ENCODE data around the gene CLDN10. TPM values are rescaled to one million over a fixed set of nuclear protein-coding genes. Genes with fewer than 3 reads are reported as not detected.
A peak's percentile ranks its signal among the peaks of the same experiment; 100 is the strongest.
"Not testable (repeated sequence)": the region's sequence is repeated elsewhere in the genome, so short reads cannot be mapped to it uniquely, and the experiment has no call there.

CLDN10 gene, protein sequence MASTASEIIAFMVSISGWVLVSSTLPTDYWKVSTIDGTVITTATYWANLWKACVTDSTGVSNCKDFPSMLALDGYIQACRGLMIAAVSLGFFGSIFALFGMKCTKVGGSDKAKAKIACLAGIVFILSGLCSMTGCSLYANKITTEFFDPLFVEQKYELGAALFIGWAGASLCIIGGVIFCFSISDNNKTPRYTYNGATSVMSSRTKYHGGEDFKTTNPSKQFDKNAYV
- total RNA-seq (ENCODE audit: insufficient read depth, low replicate concordance): 3.6 TPM

GRCh38 chr13:95552539-95553441 lies at the start of gene CLDN10:
Gene CLDN10, plus strand, starts transcription at chr13:95552720. Its CDS starts 34 bp downstream, at chr13:95552754.
- DNase-seq (ENCODE audit: low spot score): no peak

GRCh38 chr13:95503662-95504061 lies 48.9 kb upstream of the CLDN10 start:
- no peak for DNase-seq (ENCODE audit: low spot score)

GRCh38 chr13:95505265-95505664 lies 47.3 kb upstream of the CLDN10 start:
- no peak for DNase-seq (ENCODE audit: low spot score)

DNA sequence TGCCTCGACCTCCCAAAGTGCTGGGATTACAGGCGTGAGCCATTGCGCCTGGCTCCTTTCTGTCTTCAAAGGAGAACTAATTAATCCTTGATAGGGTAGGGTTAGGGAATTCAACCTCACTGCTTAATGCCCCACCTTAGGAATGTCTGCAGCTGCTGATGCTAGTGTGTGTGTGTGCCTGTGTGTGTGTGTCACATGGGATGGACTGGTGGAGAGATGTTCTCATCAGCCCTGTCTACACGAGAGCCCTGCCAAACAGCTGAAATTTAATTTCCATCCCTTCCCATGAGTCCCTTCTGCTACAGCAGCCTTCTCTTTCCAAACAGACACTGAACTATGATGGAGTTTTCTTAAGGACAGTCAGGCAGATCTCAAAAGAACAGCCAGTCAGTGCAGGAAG lies 46.5 kb upstream of the CLDN10 start:
- DNase-seq (ENCODE audit: low spot score): no peak

GRCh38 chr13:95507991-95508390 lies 44.5 kb upstream of the CLDN10 start:
- no peak for DNase-seq (ENCODE audit: low spot score)

DNA sequence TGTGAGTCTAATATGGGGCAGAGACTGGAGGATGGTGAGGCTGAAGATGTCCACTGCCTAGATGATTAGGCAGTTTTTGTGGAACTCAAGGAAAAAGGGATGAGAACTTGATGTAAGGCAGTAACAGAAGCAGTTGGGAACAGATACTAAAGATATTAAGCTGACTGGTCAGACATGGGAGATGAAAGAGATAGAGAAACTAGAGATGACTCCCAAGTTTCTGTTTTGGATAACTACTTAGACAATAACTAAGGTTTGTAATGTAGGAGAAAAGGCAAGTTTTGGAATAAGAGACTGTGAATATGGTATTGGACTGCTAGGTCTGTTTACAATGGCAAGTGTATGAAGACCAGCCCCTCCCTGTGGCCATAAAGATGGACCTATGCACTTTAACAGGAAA lies 43.5 kb upstream of the CLDN10 start:
- DNase-seq (ENCODE audit: low spot score): no peak

- no peak for DNase-seq (ENCODE audit: low spot score)
These were observed 42.8 kb upstream of the CLDN10 start for GRCh38 chr13:95509521-95510310.

- DNase-seq (ENCODE audit: low spot score): no peak
These were observed 41.6 kb upstream of the CLDN10 start for GRCh38 chr13:95510950-95511349.

DNA sequence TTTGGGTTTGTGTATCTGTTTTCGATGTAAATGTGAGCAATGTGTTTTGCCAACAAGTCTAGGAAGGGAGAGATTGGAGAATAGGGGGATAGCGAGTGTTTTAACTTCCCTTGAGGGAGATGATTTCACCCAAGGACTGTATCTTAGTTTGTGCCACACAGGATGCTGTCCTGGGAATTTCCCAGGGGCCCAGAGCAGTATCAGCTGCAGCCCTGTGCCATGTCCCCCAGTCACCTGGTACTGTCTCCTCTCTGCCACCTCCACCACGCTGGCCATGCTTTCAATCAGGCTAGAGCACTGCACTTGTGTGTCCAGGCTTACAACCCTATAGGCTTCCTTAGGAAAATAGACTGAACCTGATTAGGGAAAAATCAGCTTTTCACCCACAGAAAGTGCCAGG lies 40.1 kb upstream of the CLDN10 start:
- no peak for DNase-seq (ENCODE audit: low spot score)

DNA sequence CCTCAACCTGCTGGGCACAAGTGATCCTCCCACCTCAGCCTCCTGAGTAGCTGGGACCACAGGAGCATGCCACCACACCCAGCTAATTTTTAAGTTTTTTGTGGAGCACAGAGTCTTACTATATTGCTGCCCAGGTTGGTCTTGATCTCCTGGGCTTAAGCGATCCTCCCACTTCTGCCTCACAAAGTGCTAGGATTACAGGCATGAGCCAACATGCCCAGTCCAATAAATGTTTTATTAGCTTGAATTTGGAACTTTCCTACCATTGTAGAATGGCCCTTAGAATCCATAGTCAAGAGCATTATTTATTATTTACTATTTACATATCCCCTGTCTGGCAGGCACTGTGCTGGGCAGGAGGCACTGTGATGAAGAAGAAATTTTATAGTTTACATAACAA lies 39.6 kb upstream of the CLDN10 start:
- no peak for DNase-seq (ENCODE audit: low spot score)

- DNase-seq (ENCODE audit: low spot score): not testable (repeated sequence)
These were observed 36.9 kb upstream of the CLDN10 start for GRCh38 chr13:95515606-95516005.

DNA sequence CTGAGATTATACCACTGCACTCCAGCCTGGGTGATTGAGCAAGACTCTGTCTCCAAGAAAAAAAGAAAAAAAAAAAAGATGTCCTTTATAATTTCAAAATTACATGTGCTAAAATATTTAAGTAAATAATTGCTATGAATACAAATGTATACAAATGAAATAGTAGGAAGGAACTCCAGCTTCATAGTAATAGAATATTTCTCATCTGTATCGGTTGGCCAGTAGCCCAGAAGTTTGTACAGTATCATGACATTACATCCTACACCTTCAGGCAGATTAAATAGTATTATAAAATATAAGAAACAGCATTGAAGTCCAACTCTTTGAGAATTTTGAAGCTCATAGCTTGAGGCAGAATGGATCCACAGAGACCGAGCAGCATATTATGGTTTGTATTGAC lies 36.5 kb upstream of the CLDN10 start:
- no peak for DNase-seq (ENCODE audit: low spot score)

GRCh38 chr13:95516492-95516891 lies 36.0 kb upstream of the CLDN10 start:
- no peak for DNase-seq (ENCODE audit: low spot score)

- no peak for DNase-seq (ENCODE audit: low spot score)
These were observed 28.9 kb upstream of the CLDN10 start for GRCh38 chr13:95523598-95523997.

DNA sequence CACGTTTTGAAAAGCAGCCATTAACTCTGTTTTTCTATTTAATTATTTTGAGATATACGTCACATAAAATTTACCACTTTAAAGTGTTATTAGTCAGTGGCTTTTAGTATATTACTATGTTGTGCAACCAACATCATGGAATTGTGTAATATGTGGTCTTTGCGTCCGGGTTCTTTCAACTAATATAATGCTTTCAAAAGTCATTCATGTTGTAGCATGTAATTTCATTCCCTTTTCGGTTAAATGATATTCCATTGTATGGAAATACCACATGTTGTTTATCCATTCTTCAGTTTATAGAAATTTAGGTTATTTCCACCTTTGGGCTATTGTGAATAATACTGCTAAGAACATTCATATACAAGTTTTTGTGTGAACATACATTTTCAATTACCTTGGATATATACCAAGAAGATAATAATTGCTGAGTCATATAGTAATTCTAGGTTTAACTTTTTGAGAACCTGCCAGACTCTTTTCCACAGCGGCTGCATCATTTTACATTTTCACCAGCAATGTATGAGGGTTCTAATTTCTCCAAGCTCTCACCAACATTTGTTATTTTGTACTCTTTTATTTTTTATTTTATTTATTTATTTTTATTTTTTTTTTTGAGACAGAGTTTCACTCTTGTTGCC lies 28.1 kb upstream of the CLDN10 start:
- DNase-seq (ENCODE audit: low spot score): no peak

DNA sequence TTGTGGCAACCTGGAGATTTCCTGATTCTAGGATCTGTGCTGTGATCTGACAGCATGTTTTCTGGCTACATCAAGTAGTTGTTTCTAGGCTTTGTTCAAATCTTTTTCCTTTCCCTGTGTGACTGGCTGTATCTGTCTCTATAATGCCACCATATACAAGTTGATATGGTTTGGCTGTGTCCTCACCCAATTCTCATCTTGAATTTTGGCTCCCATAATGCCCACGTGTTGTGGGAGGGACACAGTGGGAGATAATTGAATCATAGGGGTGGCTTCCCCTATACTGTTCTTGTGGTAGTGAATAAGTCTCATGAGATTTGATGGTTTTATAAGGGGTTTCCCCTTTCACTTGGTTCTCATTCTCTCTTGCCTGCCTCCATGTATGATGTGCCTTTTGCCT lies 24.6 kb upstream of the CLDN10 start:
- no peak for DNase-seq (ENCODE audit: low spot score)

DNA sequence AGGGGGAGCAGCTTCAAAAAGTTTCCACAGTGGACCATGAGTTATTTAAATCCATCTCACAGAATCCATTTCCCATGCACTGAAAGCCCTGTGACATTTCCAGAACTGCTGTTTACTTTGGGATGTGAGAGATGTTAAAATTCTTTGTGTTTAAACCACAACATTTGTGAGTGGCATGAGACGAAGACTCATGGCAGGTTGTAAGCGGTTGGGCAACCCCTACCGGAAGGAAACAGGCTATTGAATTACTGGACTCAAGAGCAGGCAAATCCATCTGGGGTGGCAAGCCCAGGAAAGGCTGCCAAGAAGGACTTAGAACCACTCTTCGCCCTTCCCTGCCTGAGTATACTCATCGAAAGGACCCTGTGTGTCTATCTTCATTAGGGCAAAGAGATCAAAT lies 22.3 kb upstream of the CLDN10 start:
- no peak for DNase-seq (ENCODE audit: low spot score)

DNA sequence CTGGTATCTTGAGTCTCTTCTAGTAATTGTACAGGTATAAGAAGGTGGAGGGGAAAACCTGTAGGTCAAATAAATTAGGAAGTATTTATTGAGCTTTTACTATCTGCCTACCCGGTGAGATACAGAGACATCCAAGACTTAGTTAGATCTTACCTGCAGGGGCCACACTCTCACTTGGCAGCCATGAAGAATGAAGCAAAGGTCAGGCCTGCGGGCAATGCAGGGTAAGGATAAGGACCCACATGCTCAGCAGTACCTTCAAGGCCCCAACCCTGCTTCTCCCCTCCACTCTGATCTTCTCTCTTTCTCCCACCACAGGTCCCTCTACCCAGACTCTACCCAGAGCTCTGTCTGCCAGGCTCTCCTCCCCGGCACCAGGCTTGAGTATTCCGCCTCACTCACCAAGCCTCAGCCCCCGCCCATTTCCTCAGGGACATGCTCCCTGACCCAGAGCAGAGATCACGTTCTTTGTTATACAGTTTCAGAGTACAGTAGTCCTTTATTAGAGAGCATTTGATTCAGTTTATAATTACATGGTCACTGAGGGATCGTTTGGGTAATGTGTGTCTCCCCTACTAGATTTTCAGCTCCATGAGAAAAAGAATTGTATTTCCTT lies 18.9 kb upstream of the CLDN10 start:
- DNase-seq (ENCODE audit: low spot score): no peak

GRCh38 chr13:95535243-95535642 lies 17.3 kb upstream of the CLDN10 start:
- no peak for DNase-seq (ENCODE audit: low spot score)

DNA sequence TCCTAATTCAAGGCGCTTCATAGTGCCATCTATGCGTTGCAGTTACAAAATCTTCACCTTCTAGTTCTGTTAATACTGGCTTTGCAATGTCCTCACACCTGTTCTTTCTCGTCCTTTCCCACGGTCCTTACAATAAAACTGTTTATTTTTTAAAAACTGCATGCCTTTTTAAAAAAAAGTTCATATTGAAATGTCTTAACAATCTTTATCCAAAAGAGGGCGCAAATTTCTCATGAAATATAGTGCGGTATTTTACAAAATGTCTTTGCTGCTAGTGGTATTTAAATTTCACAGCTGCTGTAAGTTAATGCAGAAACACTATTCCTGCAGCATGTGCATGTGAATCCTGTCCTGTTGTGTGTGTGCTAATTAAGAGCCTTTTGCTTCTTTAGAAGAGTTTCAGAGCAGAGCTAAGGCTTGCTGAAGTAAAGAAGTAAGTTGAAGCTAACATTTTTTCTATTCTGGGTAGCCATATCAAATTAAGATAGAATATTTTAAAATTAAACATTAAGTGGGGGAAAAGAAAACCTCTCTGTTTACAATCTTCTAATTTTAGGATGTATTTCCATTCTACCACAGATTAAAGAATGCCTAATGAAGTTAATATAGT lies 15.8 kb upstream of the CLDN10 start:
- peak; percentile 34 for DNase-seq (ENCODE audit: low spot score)

DNA sequence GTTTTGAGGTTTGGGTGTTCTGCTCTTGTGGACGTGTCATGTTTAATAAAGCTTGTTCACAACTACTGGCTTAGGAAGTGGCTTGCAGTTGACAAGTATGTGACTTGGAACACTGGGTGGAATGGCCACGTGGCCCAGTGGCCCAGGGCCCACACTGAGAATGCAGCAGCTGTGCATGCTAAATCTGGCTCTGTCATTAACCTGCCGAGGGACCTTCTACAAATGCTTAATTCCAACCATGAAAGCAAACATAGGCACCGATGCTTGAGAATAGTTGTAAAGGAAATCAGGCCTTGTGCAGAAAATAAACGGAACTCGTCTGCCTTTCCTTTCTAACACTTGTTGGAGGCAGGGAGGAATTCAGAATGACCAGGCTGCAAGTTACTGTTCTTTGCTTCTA lies 11.6 kb upstream of the CLDN10 start:
- no peak for DNase-seq (ENCODE audit: low spot score)

All from umbilical cord (tissue), 2 donors.